Superior temporal gyrus (tissue), 1 donor: ENCODE results near the gene RAI1.

Experiments
- DNase-seq: peaks from one replicate; pipeline ENCODE4 v3.0.0-alpha.2; 2016; ENCODE audit errors: extremely low spot score

RAI1 gene

DNA sequence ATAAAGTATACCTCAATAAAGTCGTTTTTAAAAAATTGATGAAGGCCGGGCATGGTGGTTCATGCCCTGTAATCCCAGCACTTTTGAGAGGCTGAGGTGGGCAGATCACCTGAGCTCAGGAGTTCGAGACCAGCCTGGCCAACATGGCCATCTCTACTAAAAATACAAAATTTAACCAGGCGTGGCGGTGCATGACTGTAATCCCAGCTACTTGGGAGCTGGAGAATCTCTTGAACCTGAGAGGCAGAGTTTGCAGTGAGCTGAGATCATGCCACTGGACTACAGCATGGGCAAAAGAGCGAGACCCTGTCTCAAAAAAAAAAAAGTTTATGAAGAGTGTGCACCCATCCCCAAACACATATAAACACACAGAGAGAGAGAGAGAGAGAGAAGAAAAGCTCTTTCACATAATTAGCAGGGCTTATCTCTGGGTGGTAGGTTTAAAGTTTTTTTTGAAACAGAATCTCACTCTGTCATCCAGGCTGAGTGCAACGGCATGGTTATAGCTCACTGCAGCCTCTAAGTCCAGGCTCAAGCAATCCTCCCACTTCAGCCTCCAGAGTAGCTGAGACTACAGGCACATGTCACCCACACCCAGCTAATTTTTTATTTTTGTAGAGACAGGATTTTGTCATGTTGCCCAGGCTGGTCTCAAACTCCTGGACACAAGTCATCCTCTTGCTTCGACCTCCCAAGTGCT lies 152.6 kb downstream of the RAI1 start:
- no peak for DNase-seq

- no peak for DNase-seq
Measured at GRCh38 chr17:17834974-17835373, 153.7 kb downstream of the RAI1 start.

DNA sequence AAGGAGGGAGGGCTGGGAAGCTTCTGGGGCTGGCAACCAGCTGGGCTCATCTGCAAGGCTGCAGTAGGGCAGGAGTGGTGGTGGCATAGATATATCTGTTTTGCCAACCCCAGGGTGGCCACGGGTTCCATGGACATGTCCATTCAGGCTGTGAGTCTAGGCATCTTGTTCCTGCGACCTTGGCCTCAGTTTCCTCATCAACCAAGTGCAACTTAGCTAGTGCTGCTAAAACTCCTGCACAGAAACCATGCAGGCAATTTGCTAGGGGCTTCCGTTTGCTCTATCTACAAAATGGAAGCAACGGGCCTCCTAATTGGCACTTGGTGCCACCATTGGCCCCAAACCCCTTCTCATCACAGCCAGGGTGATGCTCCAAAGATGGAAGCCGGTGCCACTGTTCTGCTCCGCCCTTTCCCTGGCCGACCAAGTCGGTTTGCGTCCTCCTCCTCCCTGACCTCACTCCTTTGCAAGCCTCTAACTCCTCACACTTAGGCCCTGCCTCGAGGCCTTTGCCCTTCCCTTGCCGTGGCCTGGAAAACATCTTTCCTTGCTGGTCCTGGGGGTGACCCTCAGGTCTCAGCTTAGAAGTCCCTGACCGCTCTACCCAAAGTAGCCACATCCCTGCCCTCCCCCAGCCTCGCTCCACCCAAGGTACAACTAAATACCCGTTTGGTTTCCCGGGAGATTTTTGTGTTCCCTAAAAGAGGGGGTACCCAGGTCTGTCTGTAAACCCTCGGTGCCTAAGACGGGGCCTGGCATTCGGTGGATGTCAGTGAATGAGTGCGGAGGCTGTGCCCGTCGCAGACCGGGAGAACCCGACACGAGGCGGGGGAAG lies 154.4 kb downstream of the RAI1 start:
- no peak for DNase-seq

- peak; percentile 99 for DNase-seq
Measured at GRCh38 chr17:17836250-17836817, 155.1 kb downstream of the RAI1 start.

- DNase-seq, result peak; percentile 44
Measured at GRCh38 chr17:17836818-17837379, 155.6 kb downstream of the RAI1 start, which contains the start of gene SREBF1. Gene SREBF1, minus strand, starts transcription at chr17:17836986. Its CDS starts 169 bp downstream, at chr17:17836817.

DNA sequence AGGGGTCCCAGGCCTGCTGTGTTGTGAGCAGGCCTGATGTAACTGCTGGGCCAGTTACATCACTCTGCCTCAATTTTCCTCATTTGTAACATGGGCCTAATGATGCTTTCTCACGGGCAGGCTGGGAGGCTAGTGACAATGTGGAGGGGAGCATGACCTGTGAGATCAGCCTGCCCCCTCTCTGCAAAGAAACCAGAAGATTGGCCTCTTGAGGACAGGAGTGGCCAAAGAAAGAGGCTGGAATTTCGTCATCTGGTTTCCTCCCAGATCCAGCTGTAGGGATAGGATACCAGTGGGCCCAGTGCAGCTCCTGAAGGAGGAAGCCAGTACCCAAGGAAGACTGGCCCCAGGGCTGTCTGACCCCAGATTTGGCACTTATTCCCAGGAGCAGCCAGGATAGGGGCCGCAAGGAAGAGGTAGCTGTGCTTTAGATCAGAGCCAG lies 156.1 kb downstream of the RAI1 start:
- no peak for DNase-seq

GRCh38 chr17:17837966-17838962 lies 157.0 kb downstream of the RAI1 start:
- peak; percentile 66 for DNase-seq

- DNase-seq, result peak; percentile 88
Measured at GRCh38 chr17:17839791-17840707, 158.8 kb downstream of the RAI1 start.

- peak; percentile 80 for DNase-seq
Measured at GRCh38 chr17:17840751-17841591, 159.7 kb downstream of the RAI1 start.

GRCh38 chr17:17841601-17842025 lies 160.4 kb downstream of the RAI1 start:
- no peak for DNase-seq

- DNase-seq, result no peak
Measured at GRCh38 chr17:17842111-17842876, 161.0 kb downstream of the RAI1 start.

- no peak for DNase-seq
Measured at GRCh38 chr17:17843096-17843495, 161.8 kb downstream of the RAI1 start.

DNA sequence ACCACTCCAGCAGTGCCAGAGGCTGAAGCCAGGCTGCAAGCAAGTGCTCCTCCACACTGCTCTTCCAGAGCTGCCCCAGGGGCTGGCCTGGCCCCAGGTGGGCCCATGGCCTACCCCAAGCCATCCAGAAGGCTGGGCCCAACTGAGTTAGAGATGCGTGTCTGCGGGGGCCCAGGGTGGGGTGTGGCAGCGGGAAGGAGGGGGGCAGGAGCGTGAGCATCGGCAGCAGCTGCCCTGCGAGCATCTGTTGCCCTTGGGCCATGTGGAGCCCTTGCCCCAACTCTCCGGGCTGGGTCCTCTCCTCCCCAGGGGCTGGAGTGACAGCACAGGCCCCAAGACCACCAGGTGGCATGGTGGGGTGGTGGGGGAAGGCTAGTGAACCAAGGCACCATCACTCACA lies 162.8 kb downstream of the RAI1 start:
- DNase-seq, result no peak

DNA sequence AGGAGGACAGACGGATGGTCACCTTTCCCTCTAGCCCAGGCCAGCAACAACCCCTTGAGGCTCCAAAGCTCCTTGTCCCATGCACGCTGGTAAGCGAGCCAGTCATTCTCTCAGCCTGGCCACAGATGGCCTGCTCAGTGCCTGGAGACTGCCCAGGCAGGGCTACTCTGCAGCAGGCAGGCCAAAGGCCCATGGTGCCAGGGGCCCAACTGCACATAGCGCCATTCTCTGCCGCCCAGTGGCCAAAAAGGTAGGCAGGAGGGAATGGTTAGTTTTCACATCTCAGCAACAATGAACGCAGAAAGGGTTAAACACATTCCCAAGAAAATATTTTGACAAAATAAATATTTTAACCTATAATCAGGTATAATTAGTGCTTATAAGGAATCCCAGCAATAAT lies 163.2 kb downstream of the RAI1 start:
- DNase-seq, result peak; percentile 69

- no peak for DNase-seq
Measured at GRCh38 chr17:17845046-17845775, 164.0 kb downstream of the RAI1 start.

DNA sequence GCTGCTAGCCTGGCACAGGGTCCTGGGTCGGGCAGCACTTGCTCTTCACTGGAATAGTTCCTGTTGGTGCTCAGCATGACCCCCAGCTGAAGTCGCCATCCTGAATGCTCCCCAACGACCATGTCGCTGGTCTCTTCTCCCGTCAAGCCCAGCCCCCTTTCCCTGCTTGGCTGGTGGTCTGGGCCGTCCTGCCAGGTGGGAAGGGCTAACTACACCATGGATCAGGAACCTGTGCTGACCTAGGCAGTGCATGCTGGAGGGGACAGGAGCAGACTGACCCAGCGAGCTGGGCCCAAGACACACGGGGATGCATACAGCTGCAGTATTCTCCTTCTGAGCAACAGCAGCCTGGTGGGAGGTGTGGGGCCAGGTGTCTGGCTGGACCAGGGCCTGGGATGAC lies 164.7 kb downstream of the RAI1 start:
- no peak for DNase-seq

GRCh38 chr17:17846645-17847044 lies 165.4 kb downstream of the RAI1 start:
- no peak for DNase-seq
